Omental fat pad (tissue), 4 donors: ENCODE measurements around the gene LDHAL6B. TPM values are rescaled to one million over a fixed set of nuclear protein-coding genes. Genes with fewer than 3 reads are reported as not detected.
A peak's percentile ranks its signal among the peaks of the same experiment; 100 is the strongest.

ENCODE experiments used
- ATAC-seq: fragments of 150-250 bp; one replicate; pipeline ENCODE4 v1.9.1; 2016; ENCODE audit warnings: mild to moderate bottlenecking, moderate library complexity; ENCODE audit not compliant: low FRiP score
- DNase-seq: peaks from one replicate; pipeline ENCODE4 v3.0.0-alpha.2; 2019; ENCODE audit warnings: low spot score
- CTCF ChIP-seq, 3 donors: fragments of 450-650 bp; IDR thresholded peaks; one replicate each; pipeline ENCODE4 v1.5.1; 2016 to 2017; ENCODE audit warnings: antibody characterized with exemption in 3 of 3, mild to moderate bottlenecking in 3 of 3, moderate library complexity in 2 of 3
- total RNA-seq, 4 donors: library from RNA; depleted of rRNA; stranded (reverse); fragments of >200 nt; gene quantifications; one replicate each; pipeline ENCODE4 v1.1.0, GENCODE V29; 2016

LDHAL6B gene
- total RNA-seq, 4 donors from 2014 or later: not detected

- no peak for DNase-seq
- no peak for TF ChIP-seq CTCF (IDR thresholded peaks at IDR 0.05)
- no peak for ATAC-seq
Observed at GRCh38 chr15:59165726-59166125, 40.9 kb upstream of the LDHAL6B start.

GRCh38 chr15:59166166-59166565, 40.5 kb upstream of the LDHAL6B start:
- DNase-seq (no peak), ATAC-seq (no peak)
- TF ChIP-seq CTCF (IDR thresholded peaks at IDR 0.05): no peak

GRCh38 chr15:59166601-59167265, 39.9 kb upstream of the LDHAL6B start:
- TF ChIP-seq CTCF (IDR thresholded peaks at IDR 0.05): no peak
- DNase-seq (no peak), ATAC-seq (no peak)

GRCh38 chr15:59168536-59168935, 38.1 kb upstream of the LDHAL6B start:
- TF ChIP-seq CTCF (IDR thresholded peaks at IDR 0.05): no peak
- no peak for ATAC-seq
- DNase-seq: no peak

- DNase-seq: no peak
- peak; percentile 64 for ATAC-seq
- TF ChIP-seq CTCF (IDR thresholded peaks at IDR 0.05): no peak
Observed at GRCh38 chr15:59169251-59169708, 37.4 kb upstream of the LDHAL6B start.

GRCh38 chr15:59170295-59171066, 36.2 kb upstream of the LDHAL6B start:
- no peak for DNase-seq
- TF ChIP-seq CTCF (IDR thresholded peaks at IDR 0.05): no peak
- no peak for ATAC-seq

GRCh38 chr15:59171067-59171397, 35.6 kb upstream of the LDHAL6B start:
- TF ChIP-seq CTCF (IDR thresholded peaks at IDR 0.05): no peak
- DNase-seq (no peak), ATAC-seq (no peak)
